Measurements from ENCODE around the gene CAMTA1. TPM values are rescaled to one million over a fixed set of nuclear protein-coding genes. Genes with fewer than 3 reads are reported as not detected.

CAMTA1 gene
- total RNA-seq, 1 experiment from 2014 or later = 118 TPM

GRCh38 chr1:6795661-6796060 is 10.4 kb downstream of the CAMTA1 start:
- no peaks in the 10 kb centered on the region for H3K9me2 ChIP-seq (replicated peaks; ENCODE audit: insufficient read depth, low read length)
- H3K27ac ChIP-seq (ENCODE audit: low read length) = 0 out of 2 replicates have a peak overlapping the region, but pooled peaks have one; percentile 31
- H3K79me2 ChIP-seq (ENCODE audit: low read length) = peaks cover 91% of the 10 kb centered on the region
- H3K4me3 ChIP-seq (ENCODE audit: low read length) = no peak overlapping the region
- no peak overlapping the region for H2AFZ ChIP-seq (ENCODE audit: low read length)
- H3K4me1 ChIP-seq (ENCODE audit: low read length) = peaks cover 67% of the 10 kb centered on the region
- no peak overlapping the region for H3K4me2 ChIP-seq (ENCODE audit: low read depth, low read length, poor library complexity, severe bottlenecking)
- H4K20me1 ChIP-seq (ENCODE audit: insufficient read depth, low read depth, low read length) = peaks cover 43% of the 10 kb centered on the region
- no peaks in the 10 kb centered on the region for H3K27me3 ChIP-seq (ENCODE audit: low read length)
- no peaks in the 10 kb centered on the region for H3K9me3 ChIP-seq (ENCODE audit: low read length)
- H3K9ac ChIP-seq (ENCODE audit: low read length) = no peak overlapping the region
- no peak for DNase-seq
- H3K36me3 ChIP-seq (ENCODE audit: insufficient read depth, low read length) = peaks cover 18% of the 10 kb centered on the region; the same call in 1 of the 2 replicates

DNA sequence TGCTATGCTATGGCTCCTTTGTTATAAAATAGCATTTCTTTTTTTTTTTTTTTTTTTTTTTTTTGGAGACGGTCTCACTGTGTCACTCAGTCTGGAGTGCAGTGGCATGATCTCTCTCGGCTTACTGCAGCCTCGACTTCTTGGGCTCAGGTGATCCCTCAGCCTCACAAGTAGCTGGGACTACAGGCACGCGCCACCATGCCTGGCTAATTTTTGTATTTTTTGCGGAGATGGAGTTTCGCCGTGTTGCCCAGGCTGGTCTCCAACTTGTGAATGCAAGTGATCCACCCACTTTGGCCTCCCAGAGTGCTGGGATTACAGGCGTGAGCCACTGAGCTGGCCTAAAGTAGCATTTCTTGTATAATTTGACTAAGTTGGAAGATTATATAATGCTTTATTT is 10.8 kb downstream of the CAMTA1 start:
- H2AFZ ChIP-seq (ENCODE audit: low read length) = no peak overlapping the region
- H3K4me1 ChIP-seq (ENCODE audit: low read length) = peaks cover 68% of the 10 kb centered on the region
- peaks cover 91% of the 10 kb centered on the region for H3K79me2 ChIP-seq (ENCODE audit: low read length)
- H3K4me2 ChIP-seq (ENCODE audit: low read depth, low read length, poor library complexity, severe bottlenecking) = no peak overlapping the region
- H3K27ac ChIP-seq (ENCODE audit: low read length) = no peak overlapping the region
- no peak for DNase-seq
- H3K36me3 ChIP-seq (ENCODE audit: insufficient read depth, low read length) = peaks cover 18% of the 10 kb centered on the region; the same call in 1 of the 2 replicates
- no peak overlapping the region for H3K9ac ChIP-seq (ENCODE audit: low read length)
- H3K9me3 ChIP-seq (ENCODE audit: low read length) = no peaks in the 10 kb centered on the region
- H3K27me3 ChIP-seq (ENCODE audit: low read length) = no peaks in the 10 kb centered on the region
- H3K9me2 ChIP-seq (replicated peaks; ENCODE audit: insufficient read depth, low read length) = no peaks in the 10 kb centered on the region
- peaks cover 43% of the 10 kb centered on the region for H4K20me1 ChIP-seq (ENCODE audit: insufficient read depth, low read depth, low read length)
- H3K4me3 ChIP-seq (ENCODE audit: low read length) = no peak overlapping the region

DNA sequence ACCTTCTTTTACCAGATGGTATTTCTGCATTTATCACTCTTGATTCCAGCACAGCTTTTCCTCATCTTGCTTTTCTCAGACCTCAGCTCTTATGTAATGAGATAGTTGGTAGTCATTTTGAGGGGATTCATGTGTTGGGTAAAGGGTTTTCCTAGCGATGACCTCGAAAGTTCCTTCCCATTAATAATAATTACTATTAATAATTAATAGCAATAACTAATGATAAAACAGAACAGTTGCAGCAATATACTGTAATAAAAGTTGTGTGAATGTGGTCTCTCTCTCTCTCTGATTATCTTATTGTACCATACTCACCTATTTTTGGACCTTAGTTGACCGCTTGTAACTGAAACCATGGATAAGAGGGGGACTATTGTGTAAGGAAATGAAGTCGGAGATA is 14.2 kb downstream of the CAMTA1 start:
- H3K9ac ChIP-seq (ENCODE audit: low read length) = no peak overlapping the region
- peaks cover 90% of the 10 kb centered on the region for H3K79me2 ChIP-seq (ENCODE audit: low read length)

DNA sequence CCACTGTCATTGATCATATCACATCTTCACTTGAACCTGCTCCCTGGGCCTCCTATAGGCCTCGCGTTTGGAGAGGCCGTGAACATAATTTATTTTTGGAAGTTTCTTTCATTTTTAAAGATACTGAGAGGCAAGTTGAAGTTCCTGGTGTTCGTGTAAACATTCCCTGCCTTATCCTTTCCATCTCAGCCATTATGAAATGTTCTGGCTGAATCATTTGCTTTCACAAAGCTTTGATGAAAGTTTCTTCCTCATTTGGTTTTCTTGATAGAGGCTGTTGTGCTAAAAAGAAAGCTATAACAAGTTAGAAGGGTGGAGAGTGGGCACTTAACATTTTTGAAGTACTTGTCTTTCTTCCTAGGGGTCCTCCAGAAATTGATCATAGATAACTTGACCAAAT is 15.5 kb downstream of the CAMTA1 start:
- no peaks in the 10 kb centered on the region for H3K9me3 ChIP-seq (ENCODE audit: low read length)
- DNase-seq = no peak
- no peak overlapping the region for H3K4me2 ChIP-seq (ENCODE audit: low read depth, low read length, poor library complexity, severe bottlenecking)
- no peak overlapping the region for H3K4me3 ChIP-seq (ENCODE audit: low read length)
- peaks cover 8% of the 10 kb centered on the region; the same call in 1 of the 2 replicates for H3K36me3 ChIP-seq (ENCODE audit: insufficient read depth, low read length)
- no peak overlapping the region for H2AFZ ChIP-seq (ENCODE audit: low read length)
- H3K4me1 ChIP-seq (ENCODE audit: low read length) = peaks cover 57% of the 10 kb centered on the region
- H3K9ac ChIP-seq (ENCODE audit: low read length) = no peak overlapping the region
- no peaks in the 10 kb centered on the region for H3K27me3 ChIP-seq (ENCODE audit: low read length)
- peaks cover 57% of the 10 kb centered on the region for H4K20me1 ChIP-seq (ENCODE audit: insufficient read depth, low read depth, low read length)
- H3K27ac ChIP-seq (ENCODE audit: low read length) = peak overlapping the region; percentile 70; the same call in 1 of the 2 replicates
- no peaks in the 10 kb centered on the region for H3K9me2 ChIP-seq (replicated peaks; ENCODE audit: insufficient read depth, low read length)
- peaks cover 90% of the 10 kb centered on the region for H3K79me2 ChIP-seq (ENCODE audit: low read length)

More for the DNA sequence above, 14.2 kb downstream of the CAMTA1 start:
- Histone ChIP-seq H3K4me3 (ENCODE audit: low read length) (no peak overlapping the region), H3K4me2 (ENCODE audit: low read depth, low read length, poor library complexity, severe bottlenecking) (no peak overlapping the region), H3K9me3 (ENCODE audit: low read length) (no peaks in the 10 kb centered on the region), H3K27me3 (ENCODE audit: low read length) (no peaks in the 10 kb centered on the region), H3K4me1 (ENCODE audit: low read length) (peaks cover 54% of the 10 kb centered on the region), H4K20me1 (ENCODE audit: insufficient read depth, low read depth, low read length) (peaks cover 55% of the 10 kb centered on the region), H3K9me2 (replicated peaks; ENCODE audit: insufficient read depth, low read length) (no peaks in the 10 kb centered on the region), H2AFZ (ENCODE audit: low read length) (no peak overlapping the region), H3K27ac (ENCODE audit: low read length) (no peak overlapping the region), H3K36me3 (ENCODE audit: insufficient read depth, low read length) (peaks cover 18% of the 10 kb centered on the region; the same call in 1 of the 2 replicates)
- DNase-seq = no peak

GRCh38 chr1:6801199-6801598 is 15.9 kb downstream of the CAMTA1 start:
- H3K4me1 ChIP-seq (ENCODE audit: low read length) = peaks cover 57% of the 10 kb centered on the region
- H3K9me3 ChIP-seq (ENCODE audit: low read length) = no peaks in the 10 kb centered on the region
- H3K4me2 ChIP-seq (ENCODE audit: low read depth, low read length, poor library complexity, severe bottlenecking) = no peak overlapping the region
- no peaks in the 10 kb centered on the region for H3K27me3 ChIP-seq (ENCODE audit: low read length)
- no peak for DNase-seq
- peaks cover 90% of the 10 kb centered on the region for H3K79me2 ChIP-seq (ENCODE audit: low read length)
- H3K36me3 ChIP-seq (ENCODE audit: insufficient read depth, low read length) = peaks cover 6% of the 10 kb centered on the region; the same call in 1 of the 2 replicates
- H2AFZ ChIP-seq (ENCODE audit: low read length) = no peak overlapping the region
- peak overlapping the region; percentile 70; the same call in 1 of the 2 replicates for H3K27ac ChIP-seq (ENCODE audit: low read length)
- no peak overlapping the region for H3K9ac ChIP-seq (ENCODE audit: low read length)
- no peaks in the 10 kb centered on the region for H3K9me2 ChIP-seq (replicated peaks; ENCODE audit: insufficient read depth, low read length)
- no peak overlapping the region for H3K4me3 ChIP-seq (ENCODE audit: low read length)
- H4K20me1 ChIP-seq (ENCODE audit: insufficient read depth, low read depth, low read length) = peaks cover 60% of the 10 kb centered on the region

GRCh38 chr1:6801966-6802365 is 16.7 kb downstream of the CAMTA1 start:
- DNase-seq = no peak
- Histone ChIP-seq H3K9ac (ENCODE audit: low read length) (no peak overlapping the region), H3K36me3 (ENCODE audit: insufficient read depth, low read length) (peaks cover 3% of the 10 kb centered on the region; the same call in 1 of the 2 replicates), H3K4me2 (ENCODE audit: low read depth, low read length, poor library complexity, severe bottlenecking) (peak overlapping the region; percentile 33), H3K4me3 (ENCODE audit: low read length) (no peak overlapping the region), H2AFZ (ENCODE audit: low read length) (no peak overlapping the region), H3K79me2 (ENCODE audit: low read length) (peaks cover 90% of the 10 kb centered on the region), H3K27ac (ENCODE audit: low read length) (peak overlapping the region; percentile 70), H3K9me3 (ENCODE audit: low read length) (no peaks in the 10 kb centered on the region), H4K20me1 (ENCODE audit: insufficient read depth, low read depth, low read length) (peaks cover 62% of the 10 kb centered on the region), H3K9me2 (replicated peaks; ENCODE audit: insufficient read depth, low read length) (no peaks in the 10 kb centered on the region), H3K27me3 (ENCODE audit: low read length) (no peaks in the 10 kb centered on the region), H3K4me1 (ENCODE audit: low read length) (peaks cover 60% of the 10 kb centered on the region)

DNA sequence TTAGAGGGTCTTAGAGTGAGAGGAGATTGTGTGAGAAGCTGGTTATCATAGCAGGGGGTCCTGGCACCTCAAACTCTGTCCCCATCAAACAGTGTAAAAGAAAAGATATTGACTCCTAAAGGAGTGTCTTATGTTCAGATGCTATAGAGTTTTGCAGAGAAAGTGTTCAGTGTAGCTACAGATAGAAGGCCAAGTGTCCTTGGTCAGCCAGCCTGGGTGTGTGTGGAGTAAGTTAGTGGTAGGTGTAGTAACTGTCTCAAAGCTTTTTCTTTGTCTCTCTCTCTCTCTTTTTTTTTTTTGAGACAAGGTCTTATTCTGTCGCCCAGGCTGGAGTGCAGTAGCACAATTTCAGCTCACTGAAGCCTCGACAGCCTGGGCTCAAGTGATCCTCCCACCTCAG is 17.2 kb downstream of the CAMTA1 start:
- Histone ChIP-seq H3K36me3 (ENCODE audit: insufficient read depth, low read length) (0 out of 2 replicates have a peak, but pooled peaks cover 2% of the 10 kb centered on the region), H3K4me2 (ENCODE audit: low read depth, low read length, poor library complexity, severe bottlenecking) (no peak overlapping the region), H2AFZ (ENCODE audit: low read length) (no peak overlapping the region), H3K4me3 (ENCODE audit: low read length) (no peak overlapping the region), H3K27me3 (ENCODE audit: low read length) (no peaks in the 10 kb centered on the region), H3K27ac (ENCODE audit: low read length) (peak overlapping the region; percentile 70), H4K20me1 (ENCODE audit: insufficient read depth, low read depth, low read length) (peaks cover 61% of the 10 kb centered on the region), H3K9ac (ENCODE audit: low read length) (no peak overlapping the region), H3K9me3 (ENCODE audit: low read length) (no peaks in the 10 kb centered on the region), H3K4me1 (ENCODE audit: low read length) (peaks cover 60% of the 10 kb centered on the region), H3K79me2 (ENCODE audit: low read length) (peaks cover 90% of the 10 kb centered on the region), H3K9me2 (replicated peaks; ENCODE audit: insufficient read depth, low read length) (no peaks in the 10 kb centered on the region)
- DNase-seq = no peak

- H3K79me2 ChIP-seq (ENCODE audit: low read length) = peaks cover 91% of the 10 kb centered on the region
- no peak overlapping the region for H3K9ac ChIP-seq (ENCODE audit: low read length)
- no peak overlapping the region for H2AFZ ChIP-seq (ENCODE audit: low read length)
- 0 out of 2 replicates have a peak, but pooled peaks cover 2% of the 10 kb centered on the region for H3K36me3 ChIP-seq (ENCODE audit: insufficient read depth, low read length)
- H3K4me2 ChIP-seq (ENCODE audit: low read depth, low read length, poor library complexity, severe bottlenecking) = no peak overlapping the region
- DNase-seq = no peak
- no peak overlapping the region for H3K4me3 ChIP-seq (ENCODE audit: low read length)
- no peak overlapping the region for H3K27ac ChIP-seq (ENCODE audit: low read length)
- peaks cover 65% of the 10 kb centered on the region for H4K20me1 ChIP-seq (ENCODE audit: insufficient read depth, low read depth, low read length)
- no peaks in the 10 kb centered on the region for H3K27me3 ChIP-seq (ENCODE audit: low read length)
- H3K4me1 ChIP-seq (ENCODE audit: low read length) = peaks cover 63% of the 10 kb centered on the region
- no peaks in the 10 kb centered on the region for H3K9me3 ChIP-seq (ENCODE audit: low read length)
- H3K9me2 ChIP-seq (replicated peaks; ENCODE audit: insufficient read depth, low read length) = no peaks in the 10 kb centered on the region
These were observed 17.6 kb downstream of the CAMTA1 start for GRCh38 chr1:6802893-6803292.
